Measurements from ENCODE around the gene ELMOD3. TPM values are rescaled to one million over a fixed set of nuclear protein-coding genes. Genes with fewer than 3 reads are reported as not detected.
A peak's percentile ranks its signal among the peaks of the same experiment; 100 is the strongest.
"Not testable (repeated sequence)": the region's sequence is repeated elsewhere in the genome, so short reads cannot be mapped to it uniquely, and the experiment has no call there.

The ELMOD3 gene
- total and polyA plus RNA-seq, 2 experiments from 2014 or later = 20.9 to 23.5 TPM

DNA sequence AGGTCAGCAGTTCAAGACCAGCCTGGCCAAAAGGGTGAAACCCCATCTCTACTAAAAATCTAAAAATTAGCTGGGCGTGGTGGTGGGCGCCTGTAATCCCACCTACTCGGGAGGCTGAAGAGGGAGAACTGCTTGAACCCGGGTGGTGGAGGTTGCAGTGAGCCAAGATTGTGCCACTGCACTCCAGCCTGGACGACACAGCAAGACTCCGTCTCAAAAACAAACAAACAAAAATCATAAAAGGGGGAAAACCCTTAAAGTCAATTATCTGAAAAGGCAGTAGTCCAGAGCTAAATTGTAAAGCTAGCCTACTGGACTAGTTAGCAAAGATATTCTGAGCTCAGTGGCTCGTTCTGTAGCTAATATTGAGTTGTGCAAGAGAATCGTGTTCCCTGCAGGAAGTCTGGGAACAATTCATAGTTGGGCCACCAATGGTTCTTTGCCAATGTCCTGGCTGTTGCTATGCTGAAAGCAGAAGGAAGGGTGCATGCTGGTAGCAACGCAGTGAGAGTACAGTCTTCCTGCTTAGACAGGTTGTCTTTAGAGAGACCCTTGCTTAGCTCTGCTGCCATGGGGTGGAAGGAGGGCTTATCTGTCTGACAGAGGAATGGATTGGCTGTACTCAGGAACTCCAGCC, 31.1 kb upstream of the ELMOD3 start:
- no peaks in the 10 kb centered on the region for H3K27me3 ChIP-seq
- DNase-seq (ENCODE audit: low read depth in 1 of 2, low spot score in 1 of 2) = no peak
- TF ChIP-seq, protein P1, sequence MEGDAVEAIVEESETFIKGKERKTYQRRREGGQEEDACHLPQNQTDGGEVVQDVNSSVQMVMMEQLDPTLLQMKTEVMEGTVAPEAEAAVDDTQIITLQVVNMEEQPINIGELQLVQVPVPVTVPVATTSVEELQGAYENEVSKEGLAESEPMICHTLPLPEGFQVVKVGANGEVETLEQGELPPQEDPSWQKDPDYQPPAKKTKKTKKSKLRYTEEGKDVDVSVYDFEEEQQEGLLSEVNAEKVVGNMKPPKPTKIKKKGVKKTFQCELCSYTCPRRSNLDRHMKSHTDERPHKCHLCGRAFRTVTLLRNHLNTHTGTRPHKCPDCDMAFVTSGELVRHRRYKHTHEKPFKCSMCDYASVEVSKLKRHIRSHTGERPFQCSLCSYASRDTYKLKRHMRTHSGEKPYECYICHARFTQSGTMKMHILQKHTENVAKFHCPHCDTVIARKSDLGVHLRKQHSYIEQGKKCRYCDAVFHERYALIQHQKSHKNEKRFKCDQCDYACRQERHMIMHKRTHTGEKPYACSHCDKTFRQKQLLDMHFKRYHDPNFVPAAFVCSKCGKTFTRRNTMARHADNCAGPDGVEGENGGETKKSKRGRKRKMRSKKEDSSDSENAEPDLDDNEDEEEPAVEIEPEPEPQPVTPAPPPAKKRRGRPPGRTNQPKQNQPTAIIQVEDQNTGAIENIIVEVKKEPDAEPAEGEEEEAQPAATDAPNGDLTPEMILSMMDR (IDR thresholded peaks at IDR 0.05; ENCODE audit: low read depth, low read length) = no peak
- H3K9me3 ChIP-seq (ENCODE audit: low read depth) = no peaks in the 10 kb centered on the region
- H3K4me1 ChIP-seq (ENCODE audit: low read depth) = peaks cover 21% of the 10 kb centered on the region
- H3K4me3 ChIP-seq = no peak overlapping the region
- H3K27ac ChIP-seq = no peak overlapping the region
- peaks cover 28% of the 10 kb centered on the region for H3K36me3 ChIP-seq

DNA sequence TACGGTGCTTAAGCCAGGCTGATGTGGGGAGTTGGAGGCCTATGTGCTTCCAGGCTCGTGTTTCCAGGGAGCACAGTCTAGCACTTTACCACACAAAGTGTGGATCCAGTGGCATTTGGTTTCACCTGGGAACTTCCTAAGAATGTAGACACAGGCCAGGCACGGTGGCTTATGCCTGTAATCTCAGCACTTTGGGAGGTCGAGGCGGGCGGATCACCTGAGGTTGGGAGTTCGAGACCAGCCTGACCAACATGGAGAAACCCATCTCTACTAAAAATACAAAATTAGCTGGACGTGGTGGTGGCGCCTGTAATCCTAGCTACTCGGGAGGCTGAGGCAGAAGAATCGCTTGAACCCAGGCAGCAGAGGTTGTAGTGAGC, 30.6 kb upstream of the ELMOD3 start:
- not testable (repeated sequence) for H3K27ac ChIP-seq; H3K27me3 ChIP-seq; H3K9me3 ChIP-seq (ENCODE audit: low read depth); H3K4me3 ChIP-seq; DNase-seq (ENCODE audit: low read depth in 1 of 2, low spot score in 1 of 2)
- Histone ChIP-seq H3K36me3 (peaks cover 28% of the 10 kb centered on the region), H3K4me1 (ENCODE audit: low read depth) (peaks cover 26% of the 10 kb centered on the region)

DNA sequence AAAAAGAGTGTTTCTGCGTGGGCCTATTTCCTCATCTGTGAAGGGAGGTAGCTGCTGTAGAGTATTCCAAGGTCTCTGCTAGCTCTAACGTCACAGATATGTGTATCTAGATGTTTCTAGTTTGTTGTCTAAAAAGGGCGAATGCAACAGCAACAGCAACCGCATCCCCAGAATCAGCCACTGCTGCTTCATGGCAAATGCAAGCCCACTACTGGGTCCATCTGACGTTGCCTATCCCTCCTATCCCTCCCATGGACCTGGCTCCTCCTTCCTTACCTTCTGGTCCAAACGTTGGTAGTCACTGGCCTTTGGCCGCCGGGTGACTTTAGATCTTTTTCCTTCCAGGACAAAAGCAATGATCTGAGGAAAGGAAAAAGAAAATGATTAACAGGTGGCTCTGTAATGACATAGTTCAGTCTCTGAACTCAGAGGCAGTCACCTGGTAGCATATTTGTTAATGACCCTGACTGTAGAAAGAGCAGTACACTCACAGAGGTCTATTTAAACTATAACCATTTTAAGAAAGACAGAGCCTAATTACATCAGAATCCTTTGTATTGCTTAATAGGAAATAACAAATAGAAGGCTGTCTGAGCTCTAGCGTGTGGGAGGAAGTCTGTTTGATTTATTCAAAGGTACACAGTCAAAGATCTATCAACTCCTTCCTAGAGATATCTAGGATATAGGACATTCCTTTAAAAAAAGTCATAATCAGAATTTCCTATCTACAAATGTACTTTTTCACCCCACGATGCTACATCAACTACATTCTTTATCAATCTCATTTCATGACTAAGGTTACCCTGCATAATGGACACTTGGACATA, 29.7 kb upstream of the ELMOD3 start:
- Histone ChIP-seq H3K4me3 (no peak overlapping the region), H3K36me3 (peaks cover 28% of the 10 kb centered on the region), H3K9me3 (ENCODE audit: low read depth) (no peaks in the 10 kb centered on the region), H3K27me3 (no peaks in the 10 kb centered on the region), H3K4me1 (ENCODE audit: low read depth) (peaks cover 27% of the 10 kb centered on the region), H3K27ac (no peak overlapping the region)
- TF ChIP-seq, protein P1 (IDR thresholded peaks at IDR 0.05; ENCODE audit: low read depth, low read length) = no peak
- DNase-seq (ENCODE audit: low read depth in 1 of 2, low spot score in 1 of 2) = peak in 1 of 2 donors; percentile 64

DNA sequence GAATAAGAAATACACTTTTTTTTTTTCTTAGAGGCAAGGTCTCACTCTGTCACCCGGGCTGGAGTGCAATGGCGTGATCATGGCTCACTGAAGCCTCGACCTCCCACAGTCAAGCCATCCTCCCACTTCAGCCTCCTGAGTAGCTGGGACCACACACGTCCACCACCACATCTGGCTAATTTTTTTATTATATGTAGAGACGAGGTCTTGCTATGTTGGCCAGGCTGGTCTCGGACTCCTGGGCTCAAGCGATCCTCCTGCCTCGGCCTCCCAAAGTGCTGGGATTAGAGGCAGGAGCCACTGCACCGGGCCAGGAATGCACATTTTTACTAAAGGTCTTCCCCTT, 29.1 kb upstream of the ELMOD3 start:
- TF ChIP-seq, protein P1 (IDR thresholded peaks at IDR 0.05; ENCODE audit: low read depth, low read length) = no peak
- Histone ChIP-seq H3K27me3 (no peaks in the 10 kb centered on the region), H3K4me1 (ENCODE audit: low read depth) (peaks cover 27% of the 10 kb centered on the region), H3K36me3 (peaks cover 28% of the 10 kb centered on the region), H3K27ac (no peak overlapping the region), H3K4me3 (no peak overlapping the region), H3K9me3 (ENCODE audit: low read depth) (no peaks in the 10 kb centered on the region)
- peak in 1 of 2 donors; percentile 24 for DNase-seq (ENCODE audit: low read depth in 1 of 2, low spot score in 1 of 2)

DNA sequence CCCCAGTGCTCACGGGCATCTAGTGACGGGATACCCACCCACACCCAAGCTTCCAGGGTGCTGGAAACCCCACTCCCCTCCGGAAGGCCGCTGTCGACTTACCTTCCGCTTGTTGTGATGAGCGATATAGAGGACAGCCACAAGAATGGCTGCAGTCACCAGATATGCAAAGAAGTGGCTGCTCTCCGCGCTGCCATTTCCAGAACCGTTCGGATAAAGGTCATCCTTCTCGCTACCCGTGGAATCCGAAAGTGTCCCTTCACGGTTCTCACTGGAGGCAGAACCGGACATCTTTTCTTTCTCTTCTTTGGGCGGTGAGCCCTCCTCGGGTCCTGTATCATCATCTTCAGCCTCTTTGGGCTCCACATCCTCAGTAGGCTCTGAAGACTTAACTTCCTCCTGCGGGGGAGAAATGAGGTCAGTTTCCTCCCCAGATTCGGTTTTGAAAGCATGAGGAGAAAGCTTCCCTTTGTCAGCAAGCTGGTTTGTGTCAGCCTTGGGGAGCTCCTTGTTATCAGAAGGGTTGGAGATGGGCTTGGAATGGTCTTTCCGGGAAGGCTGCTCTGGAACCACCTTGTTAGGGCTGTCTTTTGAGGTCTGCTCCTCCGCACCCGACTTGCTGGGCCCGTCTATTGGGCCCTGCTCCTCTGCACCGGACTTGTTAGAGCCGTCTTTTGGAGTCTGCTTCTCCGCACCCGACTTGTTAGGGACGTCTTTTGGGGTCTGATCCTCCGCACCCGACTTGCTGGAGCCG, 28.0 kb upstream of the ELMOD3 start:
- H3K36me3 ChIP-seq = peaks cover 25% of the 10 kb centered on the region
- no peaks in the 10 kb centered on the region for H3K9me3 ChIP-seq (ENCODE audit: low read depth)
- H3K27ac ChIP-seq = peak overlapping the region; percentile 98
- no peaks in the 10 kb centered on the region for H3K27me3 ChIP-seq
- peak in 1 of 2 donors; percentile 64 for DNase-seq (ENCODE audit: low read depth in 1 of 2, low spot score in 1 of 2)
- H3K4me3 ChIP-seq = peak overlapping the region; percentile 73
- TF ChIP-seq, protein P1 (IDR thresholded peaks at IDR 0.05; ENCODE audit: low read depth, low read length) = no peak
- peaks cover 27% of the 10 kb centered on the region for H3K4me1 ChIP-seq (ENCODE audit: low read depth)

Data from cardiac muscle cell (in vitro differentiated cells and primary cell).